HG02981 (cell line): ENCODE data around the gene NDUFS5.
"Not testable (repeated sequence)": the region's sequence is repeated elsewhere in the genome, so short reads cannot be mapped to it uniquely, and the experiment has no call there.

Experiments
- ATAC-seq: cut with Tn5 transposase; IDR thresholded peaks from one replicate; pipeline ENCODE4 v1.9.1; 2021; ENCODE audit warnings: mild to moderate bottlenecking, moderate library complexity; ENCODE audit not compliant: unreplicated experiment

NDUFS5 gene

DNA sequence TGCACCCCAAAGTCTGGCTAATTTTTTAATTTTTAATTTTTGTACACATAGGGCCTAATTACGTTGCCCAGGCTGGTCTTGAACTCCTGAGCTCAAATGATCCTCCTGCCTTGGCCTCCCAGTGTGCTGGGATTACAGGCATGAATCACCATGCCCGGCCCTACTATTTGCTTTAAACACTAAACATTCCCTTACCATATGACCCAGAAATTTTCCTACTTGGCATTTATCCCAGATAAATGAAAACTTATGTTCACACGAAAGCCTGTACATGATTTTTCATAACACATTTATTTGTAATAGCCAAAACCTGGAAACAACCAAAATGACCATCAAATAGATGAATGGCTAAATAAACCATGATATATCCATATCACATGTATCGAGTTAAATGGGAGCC lies 35.8 kb downstream of the NDUFS5 start:
- no peak for ATAC-seq

DNA sequence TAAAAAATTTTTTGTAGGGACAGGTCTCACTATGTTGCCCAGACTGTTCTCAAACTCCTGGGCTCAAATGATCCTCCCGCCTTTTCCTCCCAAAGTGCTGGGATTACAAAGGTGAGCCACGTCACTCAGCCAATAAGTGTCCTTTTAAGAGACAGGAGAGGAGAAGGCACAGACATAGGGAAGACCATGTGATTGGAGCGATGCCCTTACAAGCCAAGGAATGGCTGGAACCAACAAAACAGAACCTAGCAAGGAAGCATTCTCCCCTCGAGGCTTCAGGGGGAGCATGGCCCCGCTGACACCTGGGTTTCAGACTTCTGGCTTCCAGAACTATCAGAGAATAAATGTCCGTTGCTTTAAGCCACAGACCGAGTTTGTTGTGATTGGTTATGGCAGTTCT lies 37.0 kb downstream of the NDUFS5 start:
- no peak for ATAC-seq

DNA sequence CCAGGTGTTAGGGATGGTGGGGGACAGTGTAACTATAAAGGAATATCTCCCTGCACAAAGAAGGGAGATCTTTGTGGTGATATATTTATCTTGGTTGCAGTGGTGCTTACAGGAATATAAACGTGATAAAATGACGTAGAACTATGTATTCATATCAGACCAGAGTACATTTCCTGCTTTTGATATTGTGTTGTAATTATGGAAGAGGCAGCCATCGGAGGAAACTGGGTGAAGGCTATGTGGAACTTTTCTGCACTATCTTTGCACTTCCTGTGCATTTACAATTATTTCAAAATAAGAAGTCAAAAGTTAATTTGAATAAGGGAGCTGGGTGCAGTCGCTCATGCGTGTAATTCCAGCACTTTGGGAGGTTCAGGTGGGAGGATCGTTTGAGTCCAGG lies 37.6 kb downstream of the NDUFS5 start:
- ATAC-seq, result no peak

DNA sequence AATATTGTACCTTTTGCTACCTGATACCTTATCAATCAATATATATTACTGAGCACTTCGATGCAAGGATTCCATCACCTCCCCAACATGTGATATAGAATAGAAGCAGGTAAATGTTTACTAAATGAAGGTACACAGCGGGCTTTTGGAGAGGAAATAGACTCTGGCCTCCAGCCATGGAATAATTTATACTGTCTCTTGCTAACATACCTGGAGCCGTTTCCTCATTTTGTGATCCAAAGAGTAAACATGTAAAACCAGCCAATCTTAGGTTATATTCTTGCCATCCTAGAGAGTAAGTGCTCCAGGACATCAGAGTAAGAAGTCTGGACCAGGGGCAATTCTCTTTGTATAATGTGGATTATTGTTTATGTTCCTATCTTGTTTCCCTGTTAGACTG lies 39.4 kb downstream of the NDUFS5 start:
- ATAC-seq, result no peak

GRCh38 chr1:39068227-39068626 lies 42.1 kb downstream of the NDUFS5 start:
- not testable (repeated sequence) for ATAC-seq

- ATAC-seq, result not testable (repeated sequence)
Measured at GRCh38 chr1:39071557-39071956, 45.4 kb downstream of the NDUFS5 start.

DNA sequence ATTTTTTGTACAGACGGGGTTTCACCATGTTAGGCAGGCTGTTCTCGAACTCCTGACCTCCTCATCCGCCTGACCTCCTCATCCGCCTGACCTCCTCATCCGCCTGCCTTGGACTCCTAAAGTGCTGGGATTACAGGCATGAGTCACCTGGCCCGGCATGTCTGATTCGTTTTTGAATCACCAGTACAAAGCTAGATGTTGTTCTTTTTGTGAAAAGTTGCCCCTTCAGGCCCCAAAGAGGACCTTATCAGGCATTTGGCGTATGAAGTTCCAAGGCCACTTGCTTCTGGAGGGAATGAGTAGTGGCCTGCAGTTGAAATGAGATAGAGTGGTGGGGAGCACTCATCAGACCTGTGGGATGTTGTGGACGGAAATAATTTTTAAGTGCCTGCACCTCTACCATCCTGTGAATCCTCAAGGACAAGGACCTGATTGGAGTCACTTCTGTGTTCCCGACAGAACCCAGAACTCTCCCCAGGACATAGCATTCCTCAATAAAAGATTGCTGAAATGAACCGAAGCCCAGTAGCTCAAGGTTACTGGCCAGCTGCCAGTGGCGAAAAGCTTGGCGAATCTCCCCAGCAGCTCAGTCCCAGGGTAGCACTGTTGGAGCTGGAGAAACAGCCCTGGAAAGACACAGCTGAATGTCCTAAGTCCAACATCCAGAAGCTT lies 50.1 kb downstream of the NDUFS5 start:
- no peak for ATAC-seq

- no peak for ATAC-seq
Measured at GRCh38 chr1:39076799-39077148, 50.6 kb downstream of the NDUFS5 start.

DNA sequence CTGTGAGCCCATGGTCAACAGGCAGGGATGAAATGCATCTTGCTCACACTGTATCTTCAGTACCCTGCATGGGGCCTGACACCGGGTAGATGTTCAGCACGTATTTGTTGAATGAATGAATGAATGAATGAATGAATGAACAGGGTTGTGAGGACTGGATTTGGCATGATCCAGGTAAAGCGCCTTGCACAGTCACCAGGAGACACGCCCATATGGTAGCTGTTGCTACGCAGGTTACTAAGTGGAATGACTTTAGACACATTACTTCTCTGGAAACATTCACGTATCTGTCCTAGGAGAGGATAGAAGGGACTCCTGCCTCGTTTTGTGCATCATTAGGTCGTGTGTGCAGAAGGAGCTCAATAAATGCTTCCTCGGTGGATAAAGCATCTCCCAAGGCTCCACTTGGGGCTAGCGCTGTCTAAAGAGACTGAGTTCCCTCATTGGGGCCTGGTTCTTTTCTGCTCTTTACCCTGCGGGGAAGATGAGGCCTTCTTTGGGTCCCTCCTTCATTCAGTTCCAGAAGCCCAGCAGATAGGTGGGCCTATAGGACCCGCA lies 54.2 kb downstream of the NDUFS5 start:
- no peak for ATAC-seq

DNA sequence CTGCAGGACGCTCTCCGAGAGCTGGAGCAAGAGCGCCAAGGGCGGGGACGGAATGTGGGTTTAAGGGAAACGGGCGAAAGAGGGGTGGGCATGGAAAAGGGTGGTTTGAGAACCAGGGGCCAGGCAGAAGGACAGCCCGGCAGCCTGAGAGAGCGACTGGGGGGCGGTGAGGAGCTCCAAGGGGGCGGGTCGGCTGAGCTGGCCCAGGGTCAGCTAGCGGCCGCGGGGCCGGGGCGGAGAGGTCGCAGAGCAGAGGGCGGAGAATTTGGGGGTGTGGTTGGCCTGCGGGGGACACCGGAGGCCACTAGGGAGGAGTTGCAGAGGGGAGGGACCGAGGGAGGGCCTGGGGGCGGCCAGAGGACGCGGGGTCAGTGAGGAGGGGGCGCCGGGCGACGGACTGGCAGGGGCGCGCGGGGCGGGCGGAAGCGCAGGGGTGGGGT lies 54.7 kb downstream of the NDUFS5 start:
- ATAC-seq, result no peak

GRCh38 chr1:39081271-39082009 lies 55.3 kb downstream of the NDUFS5 start:
- ATAC-seq, result no peak

DNA sequence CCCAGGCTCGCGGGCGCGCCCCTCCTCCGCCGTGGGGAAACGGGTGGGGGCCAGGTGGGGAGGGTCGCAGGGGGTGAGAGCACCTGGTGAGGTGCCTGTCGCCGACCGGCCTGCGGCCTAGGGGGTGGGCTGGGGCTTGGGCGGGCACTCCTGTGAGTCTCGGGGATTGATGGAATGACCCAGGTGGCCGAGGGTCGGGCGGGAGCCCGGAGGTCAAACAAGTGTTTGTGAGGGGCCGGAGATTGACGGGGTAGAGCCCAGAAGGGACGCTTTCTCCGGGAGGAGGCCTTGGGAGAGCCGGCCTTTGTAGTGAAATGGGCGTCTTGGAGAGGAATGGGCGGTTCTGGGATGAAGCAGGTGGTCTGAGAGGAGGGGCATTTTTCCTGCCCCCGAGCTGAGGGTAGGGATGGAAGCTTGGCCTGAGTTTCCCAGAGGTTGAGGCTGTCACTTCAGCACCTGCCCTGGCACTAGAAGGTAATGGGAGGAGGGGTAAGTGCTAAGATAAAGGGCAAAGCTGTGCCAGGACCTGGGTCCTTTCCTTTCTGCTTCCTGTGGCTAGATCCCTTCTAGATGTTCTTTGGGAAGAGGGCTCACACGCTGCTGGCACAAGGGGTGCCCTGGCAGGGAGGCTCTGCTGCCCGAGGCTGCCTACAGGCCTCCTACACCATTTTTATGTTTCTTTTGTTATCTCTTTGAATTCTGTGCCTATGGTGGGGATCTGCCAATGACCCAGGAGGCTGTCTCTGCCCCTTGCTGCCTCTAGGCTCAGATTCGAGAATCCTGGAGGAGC lies 56.1 kb downstream of the NDUFS5 start:
- ATAC-seq, result no peak

DNA sequence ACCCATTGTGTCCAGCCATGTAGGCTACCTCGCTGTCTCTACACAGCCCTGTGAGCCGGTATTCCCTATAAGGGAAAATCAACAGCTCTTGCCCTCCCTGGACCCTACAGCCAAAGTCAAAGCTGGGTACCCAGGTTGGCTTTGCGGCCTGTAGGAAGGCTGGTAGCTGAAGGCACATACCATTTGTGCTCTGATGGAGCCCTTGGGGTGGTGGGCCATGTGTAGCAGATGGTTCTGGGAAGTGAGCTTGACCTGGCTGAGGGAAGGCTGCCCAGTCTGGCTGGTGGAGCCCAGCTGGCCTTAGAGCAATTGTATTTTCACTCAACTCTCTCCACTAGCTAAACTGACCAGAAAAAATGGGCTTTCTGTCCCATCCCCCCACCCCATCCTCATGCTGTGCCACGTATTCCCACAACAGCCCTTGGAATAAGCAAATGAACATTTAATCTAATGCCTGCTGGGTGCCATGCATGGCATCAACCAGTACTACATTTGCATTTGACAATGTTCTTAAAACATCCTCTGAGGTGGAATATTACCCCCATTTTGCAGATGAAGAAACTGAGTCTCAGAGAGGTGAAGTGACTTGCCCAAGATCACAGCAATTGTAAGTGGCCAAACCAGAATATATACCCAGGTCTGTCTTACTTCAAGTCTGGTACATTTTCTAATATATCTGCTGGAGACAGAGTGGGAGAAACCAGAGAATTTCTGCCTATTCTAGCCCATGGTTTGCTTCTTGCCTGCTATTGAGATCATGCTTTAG lies 56.8 kb downstream of the NDUFS5 start:
- ATAC-seq, result no peak

DNA sequence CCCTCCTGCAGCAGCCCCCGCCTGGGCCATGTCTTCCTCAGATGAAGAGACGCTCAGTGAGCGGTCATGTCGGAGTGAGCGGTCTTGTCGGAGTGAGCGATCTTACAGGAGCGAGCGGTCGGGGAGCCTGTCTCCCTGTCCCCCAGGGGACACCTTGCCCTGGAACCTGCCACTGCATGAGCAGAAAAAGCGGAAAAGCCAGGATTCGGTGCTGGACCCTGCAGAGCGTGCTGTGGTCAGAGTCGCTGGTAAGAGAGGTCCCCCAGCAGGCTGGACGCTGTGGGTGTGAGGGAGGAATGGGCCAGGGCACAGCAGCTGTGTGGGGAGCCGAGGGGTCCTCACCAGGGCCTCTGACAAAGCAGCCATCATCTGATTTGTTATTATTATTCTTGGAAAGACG lies 58.0 kb downstream of the NDUFS5 start:
- no peak for ATAC-seq
